ENCODE data around the gene PRELP. TPM values are rescaled to one million over a fixed set of nuclear protein-coding genes. Genes with fewer than 3 reads are reported as not detected.
A peak's percentile ranks its signal among the peaks of the same experiment; 100 is the strongest.

The PRELP gene
- total and polyA plus RNA-seq, 2 of the 8 experiments (the other 6 are each of a cell fraction or from before 2014, with no cell fraction given): 0.13 to 0.23 TPM

DNA sequence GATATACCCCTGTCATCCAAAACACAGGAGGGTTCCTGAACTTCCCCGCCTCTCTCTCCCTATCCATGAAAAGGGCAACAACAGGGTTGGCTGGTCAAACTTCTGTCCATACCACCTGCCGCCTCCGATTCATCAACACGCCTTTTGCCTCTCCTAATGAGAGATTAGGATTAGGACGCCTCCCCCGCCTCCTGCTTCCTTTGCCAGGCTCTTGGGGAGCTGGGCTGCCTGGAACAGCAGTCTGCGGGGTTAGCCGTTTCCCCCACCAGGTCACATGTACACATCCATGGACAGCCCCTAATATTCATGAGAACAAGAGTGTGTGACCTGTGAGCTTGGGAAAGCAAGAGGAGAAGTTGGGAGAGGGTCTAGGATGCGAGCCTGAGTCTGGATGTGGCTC lies 16.1 kb downstream of the PRELP start:
- Histone ChIP-seq H3K27me3 (replicated peaks in 1 of 4; ENCODE audit: control insufficient read depth in 3 of 4, extremely low read depth in 1 of 4, insufficient read depth in 3 of 4, low read length in 3 of 4) (no peaks in the 10 kb centered on the region; a peak in 1 of 7 replicates), H3K23ac (ENCODE audit: insufficient read length) (no peak overlapping the region), H2BK5ac (ENCODE audit: low read depth, low read length) (no peak overlapping the region), H3K27ac (ENCODE audit: low read depth, low read length) (no peak overlapping the region), H3K9ac (replicated peaks in 1 of 4; ENCODE audit: extremely low read depth in 1 of 4, low read depth in 3 of 4, low read length in 3 of 4) (no peak overlapping the region), H3K23me2 (ENCODE audit: low read depth, low read length) (no peaks in the 10 kb centered on the region), H3K18ac (ENCODE audit: extremely low read depth, low read length) (no peak overlapping the region), H4K8ac (ENCODE audit: extremely low read depth, insufficient read depth, low read length) (no peak overlapping the region), H3K79me2 (ENCODE audit: control insufficient read depth in 1 of 2, insufficient read depth in 2 of 2, low read length in 2 of 2) (no peaks in the 10 kb centered on the region), H3K79me1 (ENCODE audit: low read depth, low read length) (no peaks in the 10 kb centered on the region), H3K4me2 (ENCODE audit: insufficient read depth in 1 of 2, low read depth in 2 of 2, low read length in 2 of 2) (no peak overlapping the region; a peak in 1 of 4 replicates), H3K4me1 (replicated peaks in 1 of 4; ENCODE audit: control insufficient read depth in 3 of 4, insufficient read depth in 4 of 4, low read length in 3 of 4) (peaks cover 0 to 19% (median 8%) of the 10 kb centered on the region in 4 experiments; a peak in 6 of 7 replicates), H2BK12ac (ENCODE audit: low read depth, low read length) (no peak overlapping the region), H2AFZ (ENCODE audit: low read length) (no peak overlapping the region), H2BK20ac (ENCODE audit: low read length) (peak overlapping the region; percentile 55; the same call in 1 of the 2 replicates), H3K56ac (replicated peaks; ENCODE audit: insufficient read length, low read depth, low read length) (no peak overlapping the region), H3K4me3 (ENCODE audit: extremely low read depth in 1 of 4, insufficient read depth in 2 of 4, low read depth in 3 of 4, low read length in 4 of 4) (no peak overlapping the region), H3K9me3 (ENCODE audit: insufficient read depth in 2 of 2, low read depth in 1 of 2, low read length in 1 of 2) (no peaks in the 10 kb centered on the region), H4K5ac (ENCODE audit: insufficient read length, low read depth, low read length) (no peak overlapping the region), H2BK15ac (ENCODE audit: low read length) (no peak overlapping the region), H2AK5ac (ENCODE audit: low read depth, low read length) (no peak overlapping the region), H4K91ac (replicated peaks; ENCODE audit: insufficient read length, low read length) (no peak overlapping the region), H3K4ac (replicated peaks; ENCODE audit: insufficient read length, low read depth, low read length) (no peak overlapping the region), H3K14ac (ENCODE audit: insufficient read length) (no peak overlapping the region), H4K20me1 (replicated peaks in 1 of 2; ENCODE audit: control insufficient read depth in 1 of 2, insufficient read depth in 2 of 2, low read length in 2 of 2) (no peaks in the 10 kb centered on the region), H2BK120ac (replicated peaks; ENCODE audit: low read depth, low read length) (no peak overlapping the region), H3K36me3 (ENCODE audit: control insufficient read depth in 2 of 4, insufficient read depth in 4 of 4, low read length in 3 of 4) (no peaks in the 10 kb centered on the region)
- FAIRE-seq: no peak
- ChIA-PET POLR2A (ENCODE audit: partially characterized antibody) (no interaction called here), CTCF (ENCODE audit: partially characterized antibody) (interaction anchor here (0.7 to 7.4 kb wide), 5 partner anchors 16 to 222 kb away, joined by 3 to 188 read pairs (median 4); partner anchors contain the start of gene PRELP)
- 77% methylated on average over 9 of the region's 9 CpGs; no CpG with 5 or more reads in 1 of the 2 experiments for WGBS, 2 experiments (ENCODE audit: extremely low coverage in 1 of 2, insufficient coverage in 1 of 2, insufficient read length in 1 of 2, insufficient replicate concordance in 2 of 2, low coverage in 1 of 2, low lambda C conversion rate in 2 of 2, missing lambda C conversion rate in 1 of 2)
- no peak for DNase-seq (ENCODE audit: low read depth in 1 of 2, low spot score in 2 of 2)
- no peak for TF ChIP-seq USF2 (IDR thresholded peaks at IDR 0.05; ENCODE audit: low read length)
- TF ChIP-seq TCF12 (IDR thresholded peaks at IDR 0.05; ENCODE audit: low read depth, low read length): no peak
- TF ChIP-seq SP1 (IDR thresholded peaks at IDR 0.05; ENCODE audit: low read depth, low read length): no peak
- no peak for TF ChIP-seq BRCA1 (IDR thresholded peaks at IDR 0.05; ENCODE audit: low read depth, low read length)
- TF ChIP-seq RAD21 (IDR thresholded peaks at IDR 0.05 in 1 of 2, conservative IDR thresholded peaks at IDR 0.05 in 1 of 2; ENCODE audit: low read depth in 2 of 2, low read length in 2 of 2): no peak
- no peak for TF ChIP-seq JUND (IDR thresholded peaks at IDR 0.05; ENCODE audit: low read length)
- TF ChIP-seq TAF1 (IDR thresholded peaks at IDR 0.05; ENCODE audit: low read depth, low read length): no peak
- no peak for TF ChIP-seq GTF2F1 (IDR thresholded peaks at IDR 0.05; ENCODE audit: borderline replicate concordance, low read depth, low read length)
- TF ChIP-seq EP300 (IDR thresholded peaks at IDR 0.05; ENCODE audit: borderline replicate concordance in 1 of 2, low read depth in 2 of 2, low read length in 2 of 2): no peak
- TF ChIP-seq, protein P1, sequence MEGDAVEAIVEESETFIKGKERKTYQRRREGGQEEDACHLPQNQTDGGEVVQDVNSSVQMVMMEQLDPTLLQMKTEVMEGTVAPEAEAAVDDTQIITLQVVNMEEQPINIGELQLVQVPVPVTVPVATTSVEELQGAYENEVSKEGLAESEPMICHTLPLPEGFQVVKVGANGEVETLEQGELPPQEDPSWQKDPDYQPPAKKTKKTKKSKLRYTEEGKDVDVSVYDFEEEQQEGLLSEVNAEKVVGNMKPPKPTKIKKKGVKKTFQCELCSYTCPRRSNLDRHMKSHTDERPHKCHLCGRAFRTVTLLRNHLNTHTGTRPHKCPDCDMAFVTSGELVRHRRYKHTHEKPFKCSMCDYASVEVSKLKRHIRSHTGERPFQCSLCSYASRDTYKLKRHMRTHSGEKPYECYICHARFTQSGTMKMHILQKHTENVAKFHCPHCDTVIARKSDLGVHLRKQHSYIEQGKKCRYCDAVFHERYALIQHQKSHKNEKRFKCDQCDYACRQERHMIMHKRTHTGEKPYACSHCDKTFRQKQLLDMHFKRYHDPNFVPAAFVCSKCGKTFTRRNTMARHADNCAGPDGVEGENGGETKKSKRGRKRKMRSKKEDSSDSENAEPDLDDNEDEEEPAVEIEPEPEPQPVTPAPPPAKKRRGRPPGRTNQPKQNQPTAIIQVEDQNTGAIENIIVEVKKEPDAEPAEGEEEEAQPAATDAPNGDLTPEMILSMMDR (IDR thresholded peaks at IDR 0.05; ENCODE audit: control extremely low read depth in 1 of 3, insufficient read depth in 1 of 3, low read depth in 1 of 3, low read length in 3 of 3): no peak
- TF ChIP-seq CREB1 (IDR thresholded peaks at IDR 0.05): no peak
